MCF 10A (cell line): ENCODE data around the gene SEMA4D. TPM values are rescaled to one million over a fixed set of nuclear protein-coding genes. Genes with fewer than 3 reads are reported as not detected.

Source experiments
- BruUV-seq: library from RNA; stranded (reverse); fragments of 400-500 nt; replicated peaks from 2 replicates; lab custom pipeline; 2021; lab: Mats Ljungman, UMichigan
- CTCF ChIA-PET: fragments of 300-600 bp; sonication (Branson Sonifier 250); formaldehyde crosslinking; extraction: SDS; loops from one replicate; lab custom pipeline; 2021; ENCODE audit warnings: antibody characterized with exemption, inconsistent platforms; lab: Yijun Ruan, JAX
- POLR2A ChIA-PET: fragments of 300-600, 350-650 bp; sonication (Branson Sonifier 250); formaldehyde crosslinking; extraction: SDS; loops from one replicate; lab custom pipeline; 2020; ENCODE audit warnings: antibody characterized with exemption, inconsistent platforms; lab: Yijun Ruan, JAX
- DNase-seq: peaks from one replicate; pipeline ENCODE4 v3.0.0-alpha.2; 2018; ENCODE audit not compliant: unreplicated experiment
- H3K27ac Mint-ChIP-seq: one replicate; pipeline ENCODE4 v1.8.0; 2022; ENCODE audit warnings: mild to moderate bottlenecking, low read depth, mixed read lengths; ENCODE audit not compliant: unreplicated experiment
- H3K27me3 Mint-ChIP-seq: one replicate; pipeline ENCODE4 v1.8.0; 2022; ENCODE audit warnings: mixed read lengths; ENCODE audit not compliant: insufficient read depth, unreplicated experiment
- H3K36me3 Mint-ChIP-seq: one replicate; pipeline ENCODE4 v1.8.0; 2022; ENCODE audit warnings: mild to moderate bottlenecking, moderate library complexity, mixed read lengths; ENCODE audit not compliant: insufficient read depth, unreplicated experiment
- H3K4me1 Mint-ChIP-seq: one replicate; pipeline ENCODE4 v1.8.0; 2022; ENCODE audit warnings: mixed read lengths; ENCODE audit not compliant: insufficient read depth, unreplicated experiment
- H3K4me3 Mint-ChIP-seq: one replicate; pipeline ENCODE4 v1.8.0; 2022; ENCODE audit warnings: mild to moderate bottlenecking, moderate library complexity, mixed read lengths; ENCODE audit not compliant: unreplicated experiment
- H3K9me3 Mint-ChIP-seq: one replicate; pipeline ENCODE4 v1.8.0; 2022; ENCODE audit warnings: mixed read lengths; ENCODE audit not compliant: unreplicated experiment
- intact Hi-C: fragments of 100-400 bp; cut with micrococcal nuclease; formaldehyde crosslinking; loops from 2 replicates; pipeline ENCODE4 v1.14.1; 2022
- total RNA-seq: library from RNA; stranded (reverse); gene quantifications from 2 replicates; pipeline ENCODE4 v1.2.3, GENCODE V29; 2022
- TF ChIP-seq, protein P1 (sequence below): fragments of 200-600 bp; IDR thresholded peaks from one replicate; pipeline ENCODE4 v1.8.0; 2022; ENCODE audit warnings: antibody characterized with exemption, mild to moderate bottlenecking; ENCODE audit not compliant: unreplicated experiment

The SEMA4D gene
- total RNA-seq, 1 experiment from 2014 or later = 4.2 TPM

DNA sequence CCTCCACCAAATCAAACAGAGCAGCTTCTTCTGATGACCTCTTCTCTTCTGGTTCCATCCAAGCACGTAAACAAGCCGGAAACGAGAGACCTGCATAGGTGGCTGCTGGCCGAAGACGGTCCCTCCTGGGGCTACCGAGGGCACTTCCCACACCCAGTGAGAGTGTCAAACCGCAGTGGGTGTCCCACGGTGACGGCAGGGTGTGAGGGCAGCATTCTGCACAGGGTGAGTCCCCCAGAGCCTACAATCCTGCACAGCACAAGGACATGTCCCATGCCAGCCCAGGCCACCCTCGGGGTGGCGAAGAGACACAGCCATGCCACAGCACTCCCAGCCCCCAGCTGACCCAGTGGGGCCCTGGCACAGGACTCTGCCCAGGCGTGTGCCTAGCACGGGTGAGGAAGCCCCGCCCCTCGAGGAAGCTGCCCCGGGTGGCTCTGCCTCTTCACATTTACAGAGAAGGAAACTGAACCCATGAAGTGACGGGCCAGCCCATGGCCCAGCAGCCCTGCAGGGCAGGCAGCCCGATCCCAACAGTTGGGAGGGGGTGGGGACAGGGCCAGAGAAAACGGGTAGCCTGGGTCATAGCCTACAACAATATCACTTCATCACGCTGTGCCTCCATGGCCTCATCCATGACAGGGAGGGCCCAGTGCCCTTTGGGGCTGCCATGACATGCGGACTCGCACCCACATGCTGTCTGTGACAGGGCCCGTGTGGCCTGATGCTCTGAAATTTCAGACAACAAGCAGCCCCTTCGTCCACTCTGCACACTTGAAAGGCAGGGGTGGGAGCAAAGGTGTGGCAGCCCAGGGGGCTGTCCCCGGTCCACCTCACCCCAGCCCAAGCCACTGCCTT lies 43.2 kb downstream of the SEMA4D start:
- H3K9me3 Mint-ChIP-seq = no peaks in the 10 kb centered on the region
- no peaks in the 10 kb centered on the region for H3K27me3 Mint-ChIP-seq
- no peak for DNase-seq
- no peak overlapping the region for H3K4me3 Mint-ChIP-seq
- no peaks in the 10 kb centered on the region for H3K4me1 Mint-ChIP-seq
- ChIA-PET CTCF (no interaction called here), POLR2A (no interaction called here)
- no peak overlapping the region for H3K27ac Mint-ChIP-seq
- TF ChIP-seq, protein P1, sequence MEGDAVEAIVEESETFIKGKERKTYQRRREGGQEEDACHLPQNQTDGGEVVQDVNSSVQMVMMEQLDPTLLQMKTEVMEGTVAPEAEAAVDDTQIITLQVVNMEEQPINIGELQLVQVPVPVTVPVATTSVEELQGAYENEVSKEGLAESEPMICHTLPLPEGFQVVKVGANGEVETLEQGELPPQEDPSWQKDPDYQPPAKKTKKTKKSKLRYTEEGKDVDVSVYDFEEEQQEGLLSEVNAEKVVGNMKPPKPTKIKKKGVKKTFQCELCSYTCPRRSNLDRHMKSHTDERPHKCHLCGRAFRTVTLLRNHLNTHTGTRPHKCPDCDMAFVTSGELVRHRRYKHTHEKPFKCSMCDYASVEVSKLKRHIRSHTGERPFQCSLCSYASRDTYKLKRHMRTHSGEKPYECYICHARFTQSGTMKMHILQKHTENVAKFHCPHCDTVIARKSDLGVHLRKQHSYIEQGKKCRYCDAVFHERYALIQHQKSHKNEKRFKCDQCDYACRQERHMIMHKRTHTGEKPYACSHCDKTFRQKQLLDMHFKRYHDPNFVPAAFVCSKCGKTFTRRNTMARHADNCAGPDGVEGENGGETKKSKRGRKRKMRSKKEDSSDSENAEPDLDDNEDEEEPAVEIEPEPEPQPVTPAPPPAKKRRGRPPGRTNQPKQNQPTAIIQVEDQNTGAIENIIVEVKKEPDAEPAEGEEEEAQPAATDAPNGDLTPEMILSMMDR = no peak
- intact Hi-C loops = no loop called here
- no peaks in the 10 kb centered on the region for H3K36me3 Mint-ChIP-seq
- BruUV-seq = no TSS peak

DNA sequence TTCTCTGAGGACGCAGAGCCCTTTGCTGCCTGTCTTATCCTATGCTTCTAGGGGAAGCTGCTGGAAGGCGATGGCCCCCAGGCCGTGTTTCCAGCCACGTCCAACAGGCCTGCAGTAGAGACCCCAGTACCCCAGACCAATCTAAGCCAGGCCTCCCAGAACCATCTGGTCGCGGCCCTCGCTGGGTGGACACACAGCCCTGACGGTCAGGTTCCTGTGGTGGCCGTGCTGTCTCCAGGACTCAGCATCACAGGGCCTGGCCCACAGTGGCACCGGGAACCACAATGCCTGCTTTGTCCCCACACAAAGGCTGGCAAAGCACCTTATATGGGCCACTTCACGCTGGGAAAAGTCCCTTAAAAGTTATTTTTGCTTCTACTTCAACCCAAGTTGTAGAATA lies 44.5 kb downstream of the SEMA4D start:
- DNase-seq = no peak
- POLR2A ChIA-PET = no interaction called here
- BruUV-seq = no TSS peak
- Mint-ChIP-seq H3K27ac (no peak overlapping the region), H3K27me3 (no peaks in the 10 kb centered on the region), H3K36me3 (no peaks in the 10 kb centered on the region), H3K4me3 (no peak overlapping the region), H3K9me3 (no peaks in the 10 kb centered on the region), H3K4me1 (no peaks in the 10 kb centered on the region)
- intact Hi-C loops = no loop called here
- CTCF ChIA-PET = no interaction called here
- TF ChIP-seq, protein P1 = no peak

DNA sequence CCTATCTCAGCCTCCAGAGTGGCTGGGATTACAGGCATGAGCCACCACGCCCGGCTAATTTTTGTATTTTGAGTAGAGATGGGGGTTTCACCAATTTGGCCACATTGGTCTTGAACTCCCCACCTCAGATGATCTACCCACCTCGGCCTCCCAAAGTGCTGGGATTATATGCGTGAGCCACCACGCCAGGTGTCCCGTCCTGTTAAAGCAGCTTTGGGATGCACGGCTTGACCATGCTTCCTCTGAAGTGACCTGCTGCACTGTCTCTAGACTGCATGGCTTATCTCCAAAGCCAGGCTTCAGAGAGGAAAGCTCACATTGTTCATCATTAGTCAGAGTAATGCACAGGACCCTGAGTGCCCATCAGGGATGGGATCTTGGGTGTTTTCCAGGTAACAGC lies 45.4 kb downstream of the SEMA4D start:
- Mint-ChIP-seq H3K36me3 (no peaks in the 10 kb centered on the region), H3K27ac (no peak overlapping the region), H3K4me1 (no peaks in the 10 kb centered on the region), H3K27me3 (no peaks in the 10 kb centered on the region), H3K4me3 (no peak overlapping the region), H3K9me3 (no peaks in the 10 kb centered on the region)
- TF ChIP-seq, protein P1 = no peak
- DNase-seq = no peak
- intact Hi-C loops = no loop called here
- no TSS peak for BruUV-seq
- CTCF ChIA-PET = no interaction called here
- POLR2A ChIA-PET = no interaction called here

DNA sequence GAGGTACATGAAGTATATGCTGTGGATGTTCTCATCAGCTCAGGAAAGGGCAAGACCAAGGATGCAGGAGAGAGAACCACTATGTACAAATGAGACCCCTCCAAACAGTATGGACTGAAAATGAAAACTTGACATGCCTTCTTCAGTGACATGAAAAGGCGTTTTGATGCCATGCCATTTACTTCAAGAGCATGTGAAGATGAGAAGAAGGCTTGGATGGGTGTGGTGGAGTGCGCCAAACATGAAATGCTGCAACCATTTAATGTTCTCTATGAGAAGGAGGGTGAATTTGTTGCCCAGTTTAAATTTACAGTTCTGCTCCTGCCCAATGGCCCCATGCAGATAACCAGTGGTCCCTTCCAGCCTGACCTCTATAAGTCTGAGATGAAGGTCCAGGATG lies 47.7 kb downstream of the SEMA4D start:
- Mint-ChIP-seq H3K9me3 (no peaks in the 10 kb centered on the region), H3K27ac (no peak overlapping the region), H3K4me1 (peaks cover 8% of the 10 kb centered on the region), H3K36me3 (no peaks in the 10 kb centered on the region), H3K27me3 (no peaks in the 10 kb centered on the region), H3K4me3 (no peak overlapping the region)
- no peak for DNase-seq
- ChIA-PET CTCF (interaction anchor here (1.0 kb wide), 1 partner anchor 40 kb away, joined by 3 read pairs; no protein-coding TSS in a partner anchor), POLR2A (no interaction called here)
- no TSS peak for BruUV-seq
- TF ChIP-seq, protein P1 = no peak
- intact Hi-C loops = no loop called here
